Fibroblast of skin of left biceps (primary cell): ENCODE data around the gene IRAK4.
A peak's percentile ranks its signal among the peaks of the same experiment; 100 is the strongest.

Experiments
- DNase-seq, 2 experiments: peaks; one replicate each; pipeline ENCODE4 v3.0.0-alpha.2; 2013; ENCODE audit warnings: low read depth in 2 of 2

Gene IRAK4

GRCh38 chr12:43766291-43766690 is 7.5 kb downstream of the IRAK4 start:
- no peak for DNase-seq

DNA sequence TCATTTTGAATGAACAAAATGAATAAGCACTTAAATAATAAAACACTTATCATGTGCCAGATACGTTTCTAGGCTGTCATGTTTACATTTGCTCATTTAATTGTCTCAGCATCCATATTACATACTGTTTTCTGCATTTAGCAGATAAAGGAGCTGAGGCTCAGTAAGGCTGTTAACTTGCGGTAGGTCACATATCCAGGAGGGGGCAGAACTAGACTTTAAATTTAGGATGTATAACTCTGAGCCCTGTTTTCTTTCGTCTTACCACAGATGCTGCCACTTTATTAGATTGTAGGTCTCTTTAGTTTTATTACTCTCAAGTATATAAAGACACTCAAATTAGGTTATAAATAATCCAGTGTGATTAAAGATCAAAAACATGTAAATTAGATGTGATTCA is 17.7 kb downstream of the IRAK4 start:
- no peak for DNase-seq

- DNase-seq: no peak
These were observed 28.3 kb downstream of the IRAK4 start for GRCh38 chr12:43786899-43787693.

DNA sequence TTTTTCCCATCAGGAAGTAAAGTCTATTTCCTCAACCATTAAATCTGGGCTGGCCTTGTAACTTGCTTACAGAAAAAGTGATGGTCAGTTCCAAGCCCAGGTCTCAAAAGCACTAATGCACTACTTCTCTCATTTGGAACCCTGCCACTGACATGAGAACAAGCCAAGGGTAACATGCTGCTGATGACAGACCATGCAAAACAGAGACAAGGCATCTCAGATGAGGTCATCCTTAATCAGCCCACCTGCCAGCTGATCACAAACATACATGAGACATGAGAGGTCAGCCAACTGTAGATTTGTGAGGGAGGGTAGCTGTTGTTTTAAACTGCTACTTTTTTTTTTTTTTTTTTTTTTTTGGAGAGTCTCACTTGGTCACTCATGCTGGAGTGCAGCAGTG is 31.2 kb downstream of the IRAK4 start:
- no peak for DNase-seq

DNA sequence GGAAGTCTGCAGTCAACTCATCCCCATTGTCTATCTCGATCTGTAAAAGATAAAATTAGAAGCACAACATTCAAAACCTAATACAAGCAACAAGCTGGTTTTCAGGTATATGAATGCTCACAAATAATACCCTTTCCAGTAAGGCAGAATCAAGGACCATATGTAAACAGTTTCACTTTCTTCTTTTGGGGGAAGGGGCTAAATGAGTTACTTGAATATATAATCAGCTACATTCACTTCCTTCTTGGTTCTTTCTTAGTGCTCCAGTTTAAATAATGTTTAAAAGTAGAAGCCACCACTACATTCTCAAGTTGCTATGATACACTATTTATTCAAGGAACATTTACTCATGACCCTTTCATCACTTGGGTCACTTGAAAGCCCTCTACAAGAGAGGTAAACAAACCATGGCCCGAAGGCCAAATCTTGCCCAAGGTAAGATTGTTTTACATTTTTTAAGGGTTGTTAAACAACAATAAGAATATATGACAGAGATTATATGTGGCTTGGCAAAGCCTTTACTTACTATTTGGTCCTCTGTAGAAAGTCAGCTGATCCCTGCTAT is 37.0 kb downstream of the IRAK4 start:
- DNase-seq: no peak

GRCh38 chr12:43797561-43798217 is 38.9 kb downstream of the IRAK4 start:
- no peak for DNase-seq

- DNase-seq: no peak
These were observed 46.6 kb downstream of the IRAK4 start for GRCh38 chr12:43805149-43805859.

DNA sequence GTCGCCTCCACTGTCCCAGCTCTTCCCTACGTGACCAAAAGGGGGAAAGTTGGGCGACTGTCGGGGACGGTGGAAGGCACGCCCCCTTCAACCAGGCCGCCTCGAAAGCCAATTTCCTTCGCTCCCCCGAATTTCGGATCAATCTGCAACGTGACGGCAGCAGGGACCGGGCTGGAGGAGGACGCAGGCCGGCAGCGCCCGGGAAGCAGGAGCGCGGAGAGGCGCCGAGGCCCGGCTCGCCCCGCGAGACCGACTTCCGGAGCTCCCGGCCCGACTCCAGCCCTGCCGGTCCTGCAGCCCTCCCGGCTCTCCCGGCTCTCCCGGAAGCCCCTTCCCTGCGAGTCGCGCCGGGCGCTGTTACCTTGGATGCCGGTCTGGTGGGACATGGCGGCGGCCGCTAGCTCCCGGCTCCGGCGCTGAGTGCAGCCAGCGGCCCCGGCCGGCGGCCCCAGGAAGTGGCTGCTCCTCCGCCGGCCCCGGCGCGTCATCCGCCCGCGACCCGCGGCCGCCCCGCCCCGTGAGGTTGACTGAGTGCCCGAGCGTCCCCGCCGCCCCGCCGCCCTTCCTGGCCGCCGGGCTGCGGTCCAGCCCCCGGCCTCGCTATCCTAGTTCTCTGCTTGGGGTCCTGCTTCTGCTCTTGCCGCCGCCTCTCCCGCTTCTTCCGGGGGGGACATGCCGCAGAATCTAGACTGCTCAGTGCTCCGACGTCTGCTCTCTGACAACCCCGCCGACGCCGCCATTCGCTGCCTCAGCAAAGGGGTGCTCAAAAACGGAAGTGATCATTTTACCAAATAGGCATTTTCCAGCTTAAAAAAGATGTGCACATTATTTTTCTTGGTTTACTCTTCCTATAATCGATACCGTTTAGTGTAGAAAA is 47.3 kb downstream of the IRAK4 start, which contains the start of gene TWF1:
TSS of gene TWF1 (minus strand) at position 458 of the 877 bp plus-strand sequence. CDS start at position 386, 72 bp downstream.
- peak; percentile 44 to 50 for DNase-seq

DNA sequence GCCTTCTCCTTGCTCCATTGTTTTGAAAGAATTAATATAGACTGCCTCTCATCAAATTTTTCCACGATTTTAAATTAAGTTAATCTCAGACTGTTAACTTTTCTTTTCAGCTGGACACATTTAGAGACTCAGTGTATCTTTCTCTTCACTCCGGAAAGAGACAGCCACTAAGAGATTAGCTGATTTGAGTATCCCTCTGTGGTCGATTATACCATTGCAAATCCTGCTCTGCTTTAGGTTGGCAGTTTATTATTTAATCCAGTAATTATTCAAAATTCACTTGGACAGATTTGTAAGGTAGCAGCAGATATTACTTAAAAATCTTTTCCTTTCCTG is 48.0 kb downstream of the IRAK4 start:
- DNase-seq: no peak

DNA sequence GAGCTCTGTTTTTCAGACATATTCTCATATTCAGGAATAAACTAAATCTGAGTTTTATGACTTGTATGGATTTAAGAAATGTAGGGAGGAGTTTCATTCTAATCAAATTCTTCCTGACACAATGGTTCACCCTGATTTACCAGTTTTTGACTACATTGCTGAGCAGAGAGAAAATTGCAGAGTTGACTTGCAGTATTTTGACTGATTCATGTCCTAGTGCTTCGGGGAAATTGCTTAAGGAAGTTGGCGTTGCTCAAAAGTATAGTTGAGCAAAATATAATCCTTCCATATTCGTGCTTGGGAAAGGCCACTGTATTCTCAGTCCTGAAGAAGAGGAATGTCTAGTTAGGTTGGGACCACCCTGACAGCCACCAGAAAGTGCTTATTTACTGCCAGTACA is 48.6 kb downstream of the IRAK4 start:
- DNase-seq: no peak

- no peak for DNase-seq
These were observed 53.3 kb downstream of the IRAK4 start for GRCh38 chr12:43812057-43812456.

- no peak for DNase-seq
These were observed 54.2 kb downstream of the IRAK4 start for GRCh38 chr12:43812926-43813325.

DNA sequence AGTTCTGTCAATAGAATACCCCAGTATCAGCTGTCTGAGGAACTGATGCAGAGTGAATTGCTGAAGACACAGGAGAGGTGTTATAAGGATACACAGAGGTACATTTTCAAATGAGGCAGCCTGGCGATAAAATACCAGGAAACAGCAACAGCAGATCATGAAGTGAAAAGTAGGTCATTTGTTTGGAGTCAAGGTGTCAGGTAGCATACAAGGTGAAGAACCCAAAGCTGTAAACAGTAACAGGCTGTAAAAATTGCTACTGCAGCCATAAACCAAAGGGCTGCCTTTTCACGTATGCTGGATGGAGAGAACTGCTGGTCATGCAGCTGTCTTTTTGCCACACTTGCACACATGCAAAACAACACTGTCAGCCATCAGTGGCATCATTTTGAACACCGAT is 56.7 kb downstream of the IRAK4 start:
- no peak for DNase-seq

DNA sequence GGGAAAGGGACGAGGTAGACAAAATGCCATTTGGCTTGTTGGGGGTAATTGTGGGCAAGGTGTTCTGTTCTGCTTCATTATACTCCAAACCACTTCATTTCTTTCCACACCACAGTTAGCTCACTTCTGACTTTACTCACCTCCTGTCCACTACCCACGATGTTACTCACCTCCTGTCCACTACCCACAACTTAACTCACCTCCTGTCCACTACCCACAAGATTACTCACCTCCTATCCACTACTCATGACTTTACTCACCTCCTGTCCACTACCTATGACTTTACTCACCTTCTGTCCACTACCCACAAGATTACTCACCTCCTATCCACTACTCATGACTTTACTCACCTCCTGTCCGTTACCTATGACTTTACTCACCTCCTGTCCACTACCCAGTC is 57.4 kb downstream of the IRAK4 start:
- no peak for DNase-seq

- no peak for DNase-seq
These were observed 65.5 kb downstream of the IRAK4 start for GRCh38 chr12:43824207-43824775.

GRCh38 chr12:43826681-43827080 is 67.9 kb downstream of the IRAK4 start:
- no peak for DNase-seq

GRCh38 chr12:43827093-43827492 is 68.3 kb downstream of the IRAK4 start:
- DNase-seq: no peak

- no peak for DNase-seq
These were observed 73.9 kb downstream of the IRAK4 start for GRCh38 chr12:43832463-43833168.

DNA sequence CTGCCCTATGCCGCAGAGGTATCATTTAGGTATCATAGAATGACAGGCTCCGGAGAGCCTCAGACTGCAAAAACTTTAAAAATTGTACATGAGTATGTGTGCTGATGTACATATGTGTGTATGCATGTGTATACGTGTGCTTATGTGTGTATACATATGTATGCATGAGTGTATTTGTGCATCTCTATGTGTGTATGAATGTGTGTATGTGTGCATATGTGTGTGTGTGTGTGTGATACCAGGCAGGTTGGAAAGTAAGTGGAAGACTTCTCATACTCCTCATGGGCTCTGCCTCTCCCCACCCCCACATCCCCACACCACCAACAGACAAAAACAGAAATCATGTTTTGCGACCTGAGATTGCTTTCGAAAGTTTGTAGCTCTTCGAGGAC is 76.5 kb downstream of the IRAK4 start:
- peak in 1 of 2 experiments; percentile 4 for DNase-seq
